Hepatocyte (in vitro differentiated cells): Measurements from ENCODE around the gene TRIM36.

ENCODE experiments used
- EZH2 ChIP-seq: fragments of 200-600 bp; sonication (generic); IDR thresholded peaks from 2 replicates; pipeline ENCODE4 v1.6.1; 2016; ENCODE audit warnings: antibody characterized with exemption, mild to moderate bottlenecking, borderline replicate concordance
- EZH2phosphoT487 ChIP-seq: fragments of 200-600 bp; sonication (generic); IDR thresholded peaks from one replicate; pipeline ENCODE4 v1.6.1; 2018; ENCODE audit warnings: antibody characterized with exemption, mild to moderate bottlenecking, low read depth, moderate library complexity; ENCODE audit not compliant: unreplicated experiment, severe bottlenecking
- TF ChIP-seq, protein P1 (sequence below): fragments of 200-600 bp; sonication (generic); IDR thresholded peaks from 2 replicates; pipeline ENCODE4 v1.5.1; 2016; ENCODE audit warnings: antibody characterized with exemption, mild to moderate bottlenecking; ENCODE audit not compliant: poor library complexity

DNA sequence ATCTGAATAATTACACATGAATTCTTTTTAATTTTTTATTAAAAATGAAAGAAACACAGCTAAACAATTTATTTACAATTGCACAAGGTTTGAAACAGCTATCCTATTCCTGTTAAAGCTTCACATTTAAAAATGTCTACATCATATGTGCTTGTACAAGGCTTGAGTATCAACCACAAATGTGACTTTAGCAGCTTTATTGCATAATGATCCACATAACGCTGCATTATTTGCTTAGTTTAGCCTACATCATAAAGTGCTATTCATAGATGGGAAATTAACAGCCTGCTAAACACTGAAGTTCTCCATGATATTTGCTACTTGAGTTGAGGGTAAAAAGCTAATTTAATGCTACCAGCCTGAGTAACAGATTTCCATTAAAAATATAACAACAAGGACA is 45.0 kb downstream of the TRIM36 start:
- TF ChIP-seq, protein P1, sequence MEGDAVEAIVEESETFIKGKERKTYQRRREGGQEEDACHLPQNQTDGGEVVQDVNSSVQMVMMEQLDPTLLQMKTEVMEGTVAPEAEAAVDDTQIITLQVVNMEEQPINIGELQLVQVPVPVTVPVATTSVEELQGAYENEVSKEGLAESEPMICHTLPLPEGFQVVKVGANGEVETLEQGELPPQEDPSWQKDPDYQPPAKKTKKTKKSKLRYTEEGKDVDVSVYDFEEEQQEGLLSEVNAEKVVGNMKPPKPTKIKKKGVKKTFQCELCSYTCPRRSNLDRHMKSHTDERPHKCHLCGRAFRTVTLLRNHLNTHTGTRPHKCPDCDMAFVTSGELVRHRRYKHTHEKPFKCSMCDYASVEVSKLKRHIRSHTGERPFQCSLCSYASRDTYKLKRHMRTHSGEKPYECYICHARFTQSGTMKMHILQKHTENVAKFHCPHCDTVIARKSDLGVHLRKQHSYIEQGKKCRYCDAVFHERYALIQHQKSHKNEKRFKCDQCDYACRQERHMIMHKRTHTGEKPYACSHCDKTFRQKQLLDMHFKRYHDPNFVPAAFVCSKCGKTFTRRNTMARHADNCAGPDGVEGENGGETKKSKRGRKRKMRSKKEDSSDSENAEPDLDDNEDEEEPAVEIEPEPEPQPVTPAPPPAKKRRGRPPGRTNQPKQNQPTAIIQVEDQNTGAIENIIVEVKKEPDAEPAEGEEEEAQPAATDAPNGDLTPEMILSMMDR, result no peak
- TF ChIP-seq EZH2 (no peak), EZH2phosphoT487 (no peak)
